ENCODE measurements around the gene ARHGDIB. TPM values are rescaled to one million over a fixed set of nuclear protein-coding genes. Genes with fewer than 3 reads are reported as not detected.

The ARHGDIB gene
- total RNA-seq, 4 donors from 2014 or later = 20.6 to 88.6 (median 44.0) TPM

DNA sequence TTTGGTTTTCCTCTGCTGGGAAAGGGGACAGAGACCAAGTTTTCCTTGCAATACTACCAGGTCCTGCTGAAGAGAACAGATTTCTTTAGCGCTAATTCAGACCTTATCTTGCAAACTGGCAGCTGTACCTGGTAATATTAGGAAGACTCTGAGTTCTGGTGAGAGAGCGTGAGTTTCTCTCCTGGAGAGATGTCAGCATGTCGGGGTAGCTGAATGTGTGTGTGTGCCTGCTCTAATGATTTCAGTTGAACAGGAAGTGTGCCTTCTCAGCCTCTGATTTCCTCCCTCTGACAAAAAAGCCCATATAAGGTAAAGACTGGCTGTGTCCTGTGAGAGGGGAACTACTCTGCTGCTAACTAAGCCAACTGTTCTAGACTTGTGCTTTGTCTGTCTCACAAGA lies 12.7 kb downstream of the ARHGDIB start:
- peak; percentile 73 to 86 for ATAC-seq
- Histone ChIP-seq H3K4me3 (no peak overlapping the region), H3K27ac (peak overlapping the region; percentile 59 to 76 (median 68)), H3K27me3 (no peaks in the 10 kb centered on the region), H3K36me3 (no peaks in the 10 kb centered on the region), H3K4me1 (peaks cover 7 to 19% of the 10 kb centered on the region in 2 donors), H3K9me3 (no peaks in the 10 kb centered on the region)
- peak; percentile 9 to 25 for DNase-seq
- TF ChIP-seq POLR2A (IDR thresholded peaks at IDR 0.05) = peak; percentile 28 to 43
- TF ChIP-seq, protein P1, sequence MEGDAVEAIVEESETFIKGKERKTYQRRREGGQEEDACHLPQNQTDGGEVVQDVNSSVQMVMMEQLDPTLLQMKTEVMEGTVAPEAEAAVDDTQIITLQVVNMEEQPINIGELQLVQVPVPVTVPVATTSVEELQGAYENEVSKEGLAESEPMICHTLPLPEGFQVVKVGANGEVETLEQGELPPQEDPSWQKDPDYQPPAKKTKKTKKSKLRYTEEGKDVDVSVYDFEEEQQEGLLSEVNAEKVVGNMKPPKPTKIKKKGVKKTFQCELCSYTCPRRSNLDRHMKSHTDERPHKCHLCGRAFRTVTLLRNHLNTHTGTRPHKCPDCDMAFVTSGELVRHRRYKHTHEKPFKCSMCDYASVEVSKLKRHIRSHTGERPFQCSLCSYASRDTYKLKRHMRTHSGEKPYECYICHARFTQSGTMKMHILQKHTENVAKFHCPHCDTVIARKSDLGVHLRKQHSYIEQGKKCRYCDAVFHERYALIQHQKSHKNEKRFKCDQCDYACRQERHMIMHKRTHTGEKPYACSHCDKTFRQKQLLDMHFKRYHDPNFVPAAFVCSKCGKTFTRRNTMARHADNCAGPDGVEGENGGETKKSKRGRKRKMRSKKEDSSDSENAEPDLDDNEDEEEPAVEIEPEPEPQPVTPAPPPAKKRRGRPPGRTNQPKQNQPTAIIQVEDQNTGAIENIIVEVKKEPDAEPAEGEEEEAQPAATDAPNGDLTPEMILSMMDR (IDR thresholded peaks at IDR 0.05 in 4 of 5, conservative IDR thresholded peaks at IDR 0.05 in 1 of 5) = no peak
- intact Hi-C loops (cut with DNase I; ENCODE audit: low total_unique reads) = no loop called here
- in situ Hi-C loops (cut with MboI; ENCODE audit: low sequenced_read_pairs in 4 of 4) = no loop called here

DNA sequence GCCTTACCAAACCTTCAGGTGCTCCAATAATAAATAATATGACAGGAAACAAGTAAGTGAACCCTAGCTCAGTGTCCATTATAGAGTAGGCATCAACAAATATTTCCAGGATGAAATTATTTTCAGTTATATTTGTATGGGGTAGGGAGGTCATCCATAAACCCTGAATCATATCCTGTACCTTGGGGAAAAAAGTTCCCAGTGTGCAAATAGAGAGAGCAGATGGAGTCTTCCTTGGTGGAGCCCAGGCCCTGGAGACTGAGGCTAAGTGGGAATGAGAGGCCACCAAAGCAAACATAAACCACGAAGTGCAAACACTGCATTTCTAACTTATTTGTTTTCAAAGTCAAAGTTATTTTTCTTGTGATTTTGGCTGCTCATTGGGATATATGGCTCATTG lies 14.5 kb downstream of the ARHGDIB start:
- Histone ChIP-seq H3K9me3 (no peaks in the 10 kb centered on the region), H3K4me3 (no peak overlapping the region), H3K27me3 (no peaks in the 10 kb centered on the region), H3K27ac (peak overlapping the region; percentile 24 to 76 (median 52)), H3K36me3 (no peaks in the 10 kb centered on the region), H3K4me1 (peaks cover 7 to 11% of the 10 kb centered on the region in 2 donors)
- no peak for DNase-seq
- in situ Hi-C loops (cut with MboI; ENCODE audit: low sequenced_read_pairs in 4 of 4) (no loop called here), intact Hi-C loops (cut with DNase I; ENCODE audit: low total_unique reads) (no loop called here)
- ATAC-seq = no peak
- TF ChIP-seq POLR2A (IDR thresholded peaks at IDR 0.05) = no peak
- TF ChIP-seq, protein P1 (IDR thresholded peaks at IDR 0.05 in 4 of 5, conservative IDR thresholded peaks at IDR 0.05 in 1 of 5) = no peak

DNA sequence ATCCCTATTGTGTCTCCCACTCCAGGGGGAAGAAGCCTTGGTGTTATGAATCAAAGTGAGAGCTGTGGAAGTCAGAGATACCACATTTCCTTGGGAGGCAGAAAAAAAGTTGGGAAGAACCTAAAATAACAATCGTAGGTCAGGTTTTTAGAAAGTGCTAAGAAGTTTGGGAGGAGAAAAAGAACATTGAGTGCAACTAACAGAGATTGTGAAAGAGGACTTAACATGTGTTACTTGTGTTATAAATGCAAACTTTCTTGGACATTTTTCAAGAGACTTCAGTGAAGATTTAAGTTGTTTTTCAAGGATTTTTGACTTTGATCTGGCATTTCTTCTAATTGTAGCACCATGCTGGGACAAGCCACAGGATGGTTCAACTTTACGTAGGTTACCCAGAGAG lies 15.2 kb downstream of the ARHGDIB start:
- H3K27ac ChIP-seq = peak overlapping the region; percentile 24 to 76 (median 52)
- H3K9me3 ChIP-seq = no peaks in the 10 kb centered on the region
- no peaks in the 10 kb centered on the region for H3K27me3 ChIP-seq
- ATAC-seq (peak in 1 of 2 donors; percentile 38), DNase-seq (no peak)
- H3K4me1 ChIP-seq = peaks cover 3 to 11% of the 10 kb centered on the region in 2 donors
- TF ChIP-seq POLR2A (IDR thresholded peaks at IDR 0.05) = no peak
- TF ChIP-seq, protein P1 (IDR thresholded peaks at IDR 0.05 in 4 of 5, conservative IDR thresholded peaks at IDR 0.05 in 1 of 5) = no peak
- intact Hi-C loops (cut with DNase I; ENCODE audit: low total_unique reads) (no loop called here), in situ Hi-C loops (cut with MboI; ENCODE audit: low sequenced_read_pairs in 4 of 4) (no loop called here)
- H3K4me3 ChIP-seq = no peak overlapping the region
- H3K36me3 ChIP-seq = no peaks in the 10 kb centered on the region

DNA sequence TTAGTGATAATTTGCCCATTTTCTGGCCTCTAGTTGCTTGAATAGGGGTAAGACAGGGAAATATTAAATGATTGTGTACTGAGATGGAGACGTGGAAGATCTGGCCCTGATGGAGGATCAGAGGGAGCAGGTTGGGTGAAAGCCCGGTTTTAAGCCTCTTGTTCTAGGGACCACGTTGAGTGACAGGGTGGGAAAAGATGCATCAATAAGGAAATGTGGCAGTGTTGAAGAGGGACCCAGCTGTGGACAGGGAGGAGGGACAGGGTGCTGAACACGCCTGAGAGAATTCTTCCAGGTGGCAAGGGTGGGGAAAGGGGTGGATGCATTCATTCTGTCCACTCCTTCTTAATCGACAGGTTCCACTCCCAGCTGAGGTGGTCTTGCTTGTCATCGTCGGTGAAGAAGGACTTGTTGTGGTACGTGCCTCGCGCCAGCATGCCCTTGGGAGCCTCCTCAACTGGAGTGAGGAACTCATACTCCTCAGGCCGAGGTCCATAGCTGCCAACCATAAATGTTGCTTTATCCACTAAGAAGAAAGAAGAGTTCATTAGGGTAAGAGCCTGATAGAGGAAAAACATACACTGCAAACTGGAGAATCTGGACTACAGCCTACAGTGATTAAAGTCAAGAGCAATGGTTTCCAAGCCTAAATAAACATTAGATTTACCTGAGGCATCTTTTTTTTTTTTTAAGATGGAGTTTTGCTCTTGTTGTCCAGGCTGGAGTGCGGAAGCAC lies 19.0 kb downstream of the ARHGDIB start:
- intact Hi-C loops (cut with DNase I; ENCODE audit: low total_unique reads) = no loop called here
- DNase-seq (no peak), ATAC-seq (no peak)
- Histone ChIP-seq H3K27ac (no peak overlapping the region), H3K36me3 (no peaks in the 10 kb centered on the region), H3K4me3 (no peak overlapping the region), H3K27me3 (no peaks in the 10 kb centered on the region), H3K4me1 (no peaks in the 10 kb centered on the region), H3K9me3 (no peaks in the 10 kb centered on the region)
- no peak for TF ChIP-seq POLR2A (IDR thresholded peaks at IDR 0.05)
- TF ChIP-seq, protein P1 (IDR thresholded peaks at IDR 0.05 in 4 of 5, conservative IDR thresholded peaks at IDR 0.05 in 1 of 5) = no peak
- in situ Hi-C loops (cut with MboI; ENCODE audit: low sequenced_read_pairs in 4 of 4) = no loop called here

All from gastrocnemius medialis (tissue), 4 donors.